ENCODE measurements around the gene YIF1A. TPM values are rescaled to one million over a fixed set of nuclear protein-coding genes. Genes with fewer than 3 reads are reported as not detected.

The YIF1A gene
- total RNA-seq, 1 donor = 119 TPM

DNA sequence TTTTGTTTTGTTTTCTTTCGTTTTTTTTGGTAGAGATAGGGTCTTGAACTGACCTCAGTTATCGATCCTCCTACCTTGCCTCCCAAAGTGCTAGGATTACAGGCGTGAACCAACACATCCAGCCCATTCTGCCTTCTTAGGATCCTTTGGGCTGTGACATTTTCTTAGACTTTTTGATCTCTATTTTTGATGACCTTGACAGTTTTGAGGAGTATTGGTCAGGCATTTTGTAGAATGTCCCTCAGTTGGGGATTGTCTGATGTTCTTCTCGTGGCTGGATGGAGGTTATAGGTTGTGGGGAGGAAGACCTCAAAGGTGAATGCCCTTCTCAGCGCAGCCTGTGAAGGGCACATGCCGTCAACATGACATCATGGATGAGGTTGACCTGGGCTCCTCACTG, 40.0 kb downstream of the YIF1A start:
- TF ChIP-seq, protein P1, sequence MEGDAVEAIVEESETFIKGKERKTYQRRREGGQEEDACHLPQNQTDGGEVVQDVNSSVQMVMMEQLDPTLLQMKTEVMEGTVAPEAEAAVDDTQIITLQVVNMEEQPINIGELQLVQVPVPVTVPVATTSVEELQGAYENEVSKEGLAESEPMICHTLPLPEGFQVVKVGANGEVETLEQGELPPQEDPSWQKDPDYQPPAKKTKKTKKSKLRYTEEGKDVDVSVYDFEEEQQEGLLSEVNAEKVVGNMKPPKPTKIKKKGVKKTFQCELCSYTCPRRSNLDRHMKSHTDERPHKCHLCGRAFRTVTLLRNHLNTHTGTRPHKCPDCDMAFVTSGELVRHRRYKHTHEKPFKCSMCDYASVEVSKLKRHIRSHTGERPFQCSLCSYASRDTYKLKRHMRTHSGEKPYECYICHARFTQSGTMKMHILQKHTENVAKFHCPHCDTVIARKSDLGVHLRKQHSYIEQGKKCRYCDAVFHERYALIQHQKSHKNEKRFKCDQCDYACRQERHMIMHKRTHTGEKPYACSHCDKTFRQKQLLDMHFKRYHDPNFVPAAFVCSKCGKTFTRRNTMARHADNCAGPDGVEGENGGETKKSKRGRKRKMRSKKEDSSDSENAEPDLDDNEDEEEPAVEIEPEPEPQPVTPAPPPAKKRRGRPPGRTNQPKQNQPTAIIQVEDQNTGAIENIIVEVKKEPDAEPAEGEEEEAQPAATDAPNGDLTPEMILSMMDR (IDR thresholded peaks at IDR 0.05; ENCODE audit: insufficient read depth, low read length) = no peak
- no peak for DNase-seq (ENCODE audit: low read depth)
- H3K4me3 ChIP-seq (ENCODE audit: low read depth, low read length) = no peak overlapping the region

DNA sequence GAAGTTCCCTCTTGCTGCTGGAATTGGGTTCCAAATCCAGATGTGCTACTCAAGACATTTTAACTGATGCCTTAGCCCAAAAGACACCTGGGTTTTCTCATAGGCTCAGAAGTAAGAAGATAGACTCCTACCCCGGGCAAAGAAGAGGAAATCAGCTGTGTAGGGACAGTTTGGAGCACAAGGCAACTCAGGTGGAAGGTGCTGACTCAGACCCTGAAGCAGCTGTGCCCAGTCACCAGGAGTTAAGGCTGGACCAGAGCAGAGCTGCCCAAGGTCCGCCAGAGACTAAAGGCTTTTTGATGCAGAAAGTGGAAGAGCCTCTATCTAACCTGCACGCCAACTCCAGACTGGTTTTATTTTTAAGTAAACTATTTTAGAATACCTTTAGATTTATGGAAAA, 41.1 kb downstream of the YIF1A start:
- TF ChIP-seq, protein P1 (IDR thresholded peaks at IDR 0.05; ENCODE audit: insufficient read depth, low read length) = no peak
- no peak overlapping the region for H3K4me3 ChIP-seq (ENCODE audit: low read depth, low read length)
- no peak for DNase-seq (ENCODE audit: low read depth)

DNA sequence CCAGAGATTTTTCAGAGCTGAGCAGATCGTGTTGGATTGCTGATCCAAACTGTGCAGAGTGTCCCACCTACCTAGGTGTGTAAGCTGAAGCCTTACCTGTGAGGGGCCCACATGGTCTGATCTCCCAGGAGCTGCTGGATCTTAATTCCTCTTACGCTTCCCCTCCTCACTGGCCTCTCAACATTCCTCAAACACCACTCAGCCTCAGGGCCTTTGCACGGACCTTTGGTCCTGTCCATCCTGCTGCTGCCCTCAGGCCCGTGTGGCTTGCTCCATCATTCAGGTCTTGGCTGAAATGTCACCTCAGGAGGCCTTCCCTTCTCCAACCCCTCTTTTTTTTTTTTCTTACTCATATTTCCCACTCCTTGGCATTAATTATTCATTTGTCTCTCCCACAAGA, 41.6 kb downstream of the YIF1A start:
- no peak for DNase-seq (ENCODE audit: low read depth)
- TF ChIP-seq, protein P1 (IDR thresholded peaks at IDR 0.05; ENCODE audit: insufficient read depth, low read length) = no peak
- H3K4me3 ChIP-seq (ENCODE audit: low read depth, low read length) = no peak overlapping the region

DNA sequence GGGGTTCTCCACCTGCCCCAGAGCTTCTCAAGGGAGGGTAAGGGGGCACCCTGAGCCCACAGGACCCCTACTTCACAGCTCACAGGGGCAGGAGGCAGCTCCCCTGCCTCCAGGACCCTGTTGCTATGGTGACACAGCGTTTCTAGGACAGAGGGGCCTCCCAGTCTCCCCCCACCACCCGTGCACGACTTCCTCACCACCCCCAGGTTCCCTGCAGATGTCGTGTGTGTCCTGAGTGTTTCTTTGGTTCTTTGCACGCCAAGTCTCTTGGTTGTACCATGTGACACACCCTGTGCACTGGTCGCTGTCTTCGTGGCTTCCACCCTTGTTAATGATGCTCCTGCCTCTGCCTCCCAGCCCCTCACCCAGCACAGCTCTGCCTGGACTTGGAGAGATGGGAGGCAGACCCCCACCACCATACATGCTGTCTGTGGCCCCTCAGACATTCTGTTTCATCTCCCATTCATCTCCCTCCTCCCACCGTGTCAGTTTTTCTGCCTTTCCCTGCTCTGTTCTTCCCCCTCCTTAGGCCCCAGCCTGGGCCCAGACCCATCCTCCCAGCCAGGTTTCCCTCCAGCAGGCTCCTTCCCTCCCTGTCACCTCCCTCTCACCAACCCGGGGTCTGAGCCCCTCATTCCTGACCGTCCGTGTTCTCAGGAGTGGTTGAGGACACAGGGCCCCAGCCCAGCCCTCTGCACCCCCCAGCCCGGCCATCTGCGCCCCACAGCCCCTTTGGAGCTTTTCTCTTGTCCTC, 45.0 kb downstream of the YIF1A start:
- DNase-seq (ENCODE audit: low read depth) = no peak

DNA sequence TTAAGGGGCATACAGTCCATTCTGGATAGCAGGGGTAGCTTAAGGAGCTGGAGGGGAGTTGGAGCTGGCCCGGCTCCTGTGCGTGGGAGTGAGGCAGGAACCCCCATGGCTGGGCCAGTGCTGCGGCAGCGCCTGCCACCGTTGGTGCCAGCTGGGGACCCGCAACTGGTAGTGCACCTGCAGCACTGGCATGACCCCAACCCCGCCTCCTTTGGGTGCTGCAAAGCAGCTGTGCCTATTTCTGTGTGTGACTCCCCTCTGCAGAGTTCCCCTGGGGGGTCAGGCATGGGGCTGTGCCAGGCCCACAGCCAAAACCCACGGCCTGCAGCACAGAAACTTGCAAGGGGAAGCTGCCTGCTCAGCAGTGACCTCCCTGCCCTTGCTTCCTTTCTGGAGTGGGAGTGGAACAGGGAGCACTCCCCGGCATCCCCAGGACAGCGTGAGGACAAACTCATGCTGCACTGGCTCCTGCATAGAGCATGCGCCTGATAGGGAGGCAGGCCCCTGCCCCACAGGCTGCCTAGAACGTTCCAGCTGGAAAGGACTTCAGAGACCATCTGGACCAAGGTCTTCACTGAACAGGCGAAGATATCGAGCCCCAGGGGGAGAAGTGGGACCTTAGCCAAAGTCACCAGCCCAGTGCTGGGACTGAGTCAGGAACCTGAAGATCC, 46.7 kb downstream of the YIF1A start:
- TF ChIP-seq, protein P1 (IDR thresholded peaks at IDR 0.05; ENCODE audit: insufficient read depth, low read length) = no peak
- no peak overlapping the region for H3K4me3 ChIP-seq (ENCODE audit: low read depth, low read length)
- DNase-seq (ENCODE audit: low read depth) = no peak

More for the DNA sequence above, 45.0 kb downstream of the YIF1A start:
- no peak overlapping the region for H3K4me3 ChIP-seq (ENCODE audit: low read depth, low read length)
- TF ChIP-seq, protein P1 (IDR thresholded peaks at IDR 0.05; ENCODE audit: insufficient read depth, low read length) = no peak

DNA sequence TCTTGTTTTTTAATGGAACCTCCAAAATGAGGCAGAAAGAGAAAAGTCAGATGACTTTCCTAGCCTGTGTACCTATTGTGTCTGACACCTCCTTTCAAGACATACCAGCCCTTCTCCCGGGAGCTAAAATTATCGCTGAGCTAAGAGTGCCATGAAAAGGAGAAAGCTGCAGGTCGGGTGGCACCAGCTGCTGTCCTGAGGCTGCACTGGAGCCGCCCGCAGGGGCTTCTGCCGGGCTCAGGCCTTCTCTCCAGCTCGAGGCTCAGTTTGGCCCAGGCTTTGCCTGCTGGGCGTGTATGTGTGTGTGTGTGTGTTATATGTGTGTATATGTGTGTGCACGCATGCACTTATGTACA, 48.2 kb downstream of the YIF1A start:
- TF ChIP-seq, protein P1 (IDR thresholded peaks at IDR 0.05; ENCODE audit: insufficient read depth, low read length) = no peak
- no peak for DNase-seq (ENCODE audit: low read depth)
- H3K4me3 ChIP-seq (ENCODE audit: low read depth, low read length) = no peak overlapping the region

Measured in fibroblast of the aortic adventitia (primary cell).